Neuronal stem cell (in vitro differentiated cells): ENCODE measurements around the gene NOP14.

Experiments
- DNase-seq: peaks from one replicate; pipeline ENCODE4 v3.0.0-alpha.2; 2013; ENCODE audit warnings: low spot score
- H2AFZ ChIP-seq: one replicate; pipeline ENCODE4 v1.6.1; 2013; ENCODE audit warnings: mild to moderate bottlenecking, low read length, inconsistent platforms
- H2AK5ac ChIP-seq: 2 replicates; pipeline ENCODE4 v1.6.1; 2013; ENCODE audit warnings: low read depth, mild to moderate bottlenecking, inconsistent platforms, low read length, moderate library complexity, mixed read lengths
- H2BK120ac ChIP-seq: 2 replicates; pipeline ENCODE4 v1.6.1; 2013; ENCODE audit warnings: low read depth, mild to moderate bottlenecking, inconsistent platforms, low read length, moderate library complexity, mixed read lengths
- H2BK12ac ChIP-seq: one replicate; pipeline ENCODE4 v1.6.1; 2013; ENCODE audit warnings: low read length, inconsistent platforms
- H2BK15ac ChIP-seq: 2 replicates; pipeline ENCODE4 v1.6.1; 2013; ENCODE audit warnings: mild to moderate bottlenecking, low read length, inconsistent platforms, mixed read lengths
- H2BK5ac ChIP-seq: one replicate; pipeline ENCODE4 v1.6.1; 2013; ENCODE audit warnings: inconsistent platforms, mild to moderate bottlenecking, low read length, moderate library complexity
- H3K14ac ChIP-seq: one replicate; pipeline ENCODE4 v1.6.1; 2013; ENCODE audit warnings: low read length, inconsistent platforms
- H3K18ac ChIP-seq: 2 replicates; pipeline ENCODE4 v1.6.1; 2013; ENCODE audit warnings: low read length, inconsistent platforms
- H3K23ac ChIP-seq: 2 replicates; pipeline ENCODE4 v1.6.1; 2013; ENCODE audit warnings: low read depth, mild to moderate bottlenecking, mixed read lengths, low read length, inconsistent platforms; ENCODE audit not compliant: poor library complexity
- H3K27ac ChIP-seq: replicated peaks from 3 replicates; pipeline ENCODE4 v1.5.1; 2013; ENCODE audit warnings: low read length, inconsistent platforms
- H3K27me3 ChIP-seq, 3 experiments: 2 replicates each; pipeline ENCODE4 v1.6.1; 2013; ENCODE audit warnings: low read length in 3 of 3, mild to moderate bottlenecking in 2 of 3, inconsistent platforms in 1 of 3, low read depth in 1 of 3, mixed read lengths in 1 of 3, moderate library complexity in 1 of 3; ENCODE audit not compliant: control insufficient read depth in 3 of 3, insufficient read depth in 3 of 3
- H3K36me3 ChIP-seq, 2 donors: replicated peaks in 1 of 2; 2 replicates each; pipeline ENCODE4 v1.6.1; 2013; ENCODE audit warnings: low read length in 2 of 2; ENCODE audit not compliant: control insufficient read depth in 2 of 2, insufficient read depth in 2 of 2
- H3K4ac ChIP-seq: 2 replicates; pipeline ENCODE4 v1.6.1; 2013; ENCODE audit warnings: inconsistent platforms, mild to moderate bottlenecking, low read length, moderate library complexity
- H3K4me1 ChIP-seq, 2 donors: 1 replicate in 1 of 2; 2 replicates in 1 of 2; pipeline ENCODE4 v1.6.1; 2013; ENCODE audit warnings: low read length in 2 of 2, low read depth in 1 of 2; ENCODE audit not compliant: control insufficient read depth in 2 of 2, insufficient read depth in 1 of 2
- H3K4me2 ChIP-seq: one replicate; pipeline ENCODE4 v1.6.1; 2013; ENCODE audit warnings: mild to moderate bottlenecking, low read length, inconsistent platforms; ENCODE audit not compliant: insufficient read depth, poor library complexity, severe bottlenecking
- H3K4me3 ChIP-seq, 2 donors: 2 replicates each; pipeline ENCODE4 v1.5.1; 2013; ENCODE audit warnings: low read length in 2 of 2, mild to moderate bottlenecking in 2 of 2, inconsistent platforms in 1 of 2, moderate library complexity in 1 of 2
- H3K79me1 ChIP-seq: one replicate; pipeline ENCODE4 v1.6.1; 2013; ENCODE audit warnings: low read depth, mild to moderate bottlenecking, inconsistent platforms, low read length, moderate library complexity
- H3K9ac ChIP-seq: one replicate; pipeline ENCODE4 v1.6.1; 2013; ENCODE audit warnings: mild to moderate bottlenecking, low read depth, low read length, inconsistent platforms; ENCODE audit not compliant: poor library complexity
- H3K9me3 ChIP-seq, 2 donors: replicated peaks in 1 of 2; 2 replicates each; pipeline versions ENCODE3 to v1.6.1; 2013; ENCODE audit warnings: low read length in 2 of 2, mild to moderate bottlenecking in 2 of 2, inconsistent platforms in 1 of 2, low read depth in 1 of 2, mixed read lengths in 1 of 2, moderate library complexity in 1 of 2; ENCODE audit not compliant: control insufficient read depth in 2 of 2, insufficient read depth in 1 of 2
- H4K8ac ChIP-seq: one replicate; pipeline ENCODE4 v1.6.1; 2013; ENCODE audit warnings: low read depth, mild to moderate bottlenecking, inconsistent platforms, low read length, moderate library complexity
- H4K91ac ChIP-seq: one replicate; pipeline ENCODE4 v1.6.1; 2013; ENCODE audit warnings: low read length, low read depth, mild to moderate bottlenecking, inconsistent platforms; ENCODE audit not compliant: poor library complexity
- WGBS, 2 donors: extraction: QIAGEN DNeasy Blood & Tissue Kit; methylation state at CpG; one replicate each; pipeline ENCODE4 v1.1.7; 2013; ENCODE audit warnings: missing lambda C conversion rate in 2 of 2, mixed read lengths in 1 of 2; ENCODE audit not compliant: insufficient read length in 2 of 2, insufficient replicate concordance in 1 of 2; ENCODE audit errors: extremely low coverage in 2 of 2; 5-methylcytosine and 5-hydroxymethylcytosine counted together

The NOP14 gene

DNA sequence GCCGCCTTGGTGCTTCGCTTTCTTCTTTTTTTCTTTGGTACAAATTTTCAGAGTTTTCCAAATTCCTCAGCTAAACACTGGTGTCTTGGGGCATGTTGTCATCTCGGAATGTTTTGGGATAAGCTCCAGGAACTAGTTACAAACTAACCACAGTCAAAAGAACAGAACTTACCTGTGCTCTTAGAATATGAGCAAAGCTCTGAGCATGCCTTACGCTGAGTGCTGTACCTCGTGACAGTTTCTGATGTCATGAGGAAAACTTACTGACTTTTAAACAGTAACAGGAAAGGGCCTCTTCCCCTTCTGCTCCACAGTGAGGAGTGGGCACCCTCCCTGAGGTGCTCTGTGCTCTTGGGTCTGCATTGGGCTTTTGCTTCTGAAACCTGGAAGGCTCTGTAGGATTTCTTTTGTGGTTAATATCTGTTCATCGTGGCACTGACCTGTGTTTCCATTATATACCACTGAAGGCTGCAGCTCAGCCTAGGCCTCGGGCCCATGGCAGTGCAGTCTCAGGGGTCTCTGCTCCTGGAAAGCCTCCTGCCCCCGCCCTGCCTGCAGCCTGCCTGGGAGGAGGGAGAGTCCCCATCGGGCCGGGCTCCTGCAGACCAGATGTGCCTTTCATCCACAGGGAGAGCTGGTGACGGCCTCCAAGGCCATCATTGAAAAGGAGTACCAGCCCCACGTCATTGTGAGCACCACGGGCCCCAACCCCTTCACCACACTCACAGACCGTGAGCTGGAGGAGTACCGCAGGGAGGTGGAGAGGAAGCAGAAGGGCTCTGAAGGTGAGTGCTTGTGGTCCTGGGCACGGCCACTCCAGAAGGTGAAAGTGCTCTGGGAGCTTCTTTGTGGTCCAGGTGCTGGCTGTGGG is 48.7 kb downstream of the NOP14 start:
- Histone ChIP-seq H4K91ac (no peak overlapping the region), H3K18ac (no peak overlapping the region), H2BK15ac (no peak overlapping the region), H3K79me1 (no peaks in the 10 kb centered on the region), H2BK120ac (no peak overlapping the region), H3K27me3 (no peaks in the 10 kb centered on the region), H3K4ac (no peak overlapping the region), H2AFZ (no peak overlapping the region), H2BK5ac (no peak overlapping the region), H2AK5ac (no peak overlapping the region), H3K36me3 (peaks cover 35 to 79% of the 10 kb centered on the region in 2 donors), H3K9me3 (peaks cover 2 to 5% of the 10 kb centered on the region in 2 donors), H3K9ac (no peak overlapping the region), H3K4me3 (no peak overlapping the region), H2BK12ac (no peak overlapping the region), H4K8ac (peak overlapping the region; percentile 17), H3K23ac (peak overlapping the region; percentile 55), H3K14ac (no peak overlapping the region), H3K4me1 (no peaks in the 10 kb centered on the region), H3K4me2 (no peak overlapping the region), H3K27ac (no peak overlapping the region)
- DNase-seq: no peak
- no CpG with 5 or more reads among the region's 16 CpGs for WGBS, 2 donors

DNA sequence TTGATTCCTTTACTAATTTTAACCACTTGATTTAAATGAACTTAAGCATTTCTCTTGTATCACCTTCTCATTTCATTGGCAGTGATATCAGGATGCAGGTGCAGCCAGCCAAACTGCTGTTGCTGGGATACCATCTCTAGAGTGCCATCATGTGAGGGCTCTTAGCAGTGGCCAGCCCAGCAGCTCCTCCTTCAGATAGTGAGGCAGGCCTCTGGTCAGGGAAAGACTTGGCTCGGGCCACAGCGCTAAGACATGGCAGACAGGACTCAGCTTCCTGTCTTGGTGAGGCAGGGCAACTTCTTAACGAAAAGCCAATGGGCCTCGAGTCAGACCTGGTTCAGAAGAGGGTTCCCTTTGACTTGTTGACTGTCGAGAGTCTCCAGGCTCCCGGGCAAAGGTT is 50.0 kb downstream of the NOP14 start:
- peaks cover 46 to 87% of the 10 kb centered on the region in 2 donors for H3K36me3 ChIP-seq
- H3K27ac ChIP-seq: no peak overlapping the region
- no peak overlapping the region for H3K4ac ChIP-seq
- H4K8ac ChIP-seq: no peak overlapping the region
- no peak overlapping the region for H2BK15ac ChIP-seq
- no peak overlapping the region for H2BK120ac ChIP-seq
- no peaks in the 10 kb centered on the region for H3K79me1 ChIP-seq
- H2AFZ ChIP-seq: no peak overlapping the region
- no peaks in the 10 kb centered on the region for H3K4me1 ChIP-seq
- H3K23ac ChIP-seq: peak overlapping the region; percentile 35
- H3K9ac ChIP-seq: no peak overlapping the region
- no CpG with 5 or more reads among the region's 6 CpGs for WGBS, 2 donors
- H2BK12ac ChIP-seq: no peak overlapping the region
- H3K4me2 ChIP-seq: no peak overlapping the region
- H2BK5ac ChIP-seq: peak overlapping the region; percentile 6
- H3K18ac ChIP-seq: no peak overlapping the region
- no peak overlapping the region for H4K91ac ChIP-seq
- peaks cover 3 to 4% of the 10 kb centered on the region in 2 donors for H3K9me3 ChIP-seq
- H2AK5ac ChIP-seq: no peak overlapping the region
- DNase-seq: no peak
- no peak overlapping the region for H3K14ac ChIP-seq
- H3K27me3 ChIP-seq: no peaks in the 10 kb centered on the region
- H3K4me3 ChIP-seq: no peak overlapping the region

DNA sequence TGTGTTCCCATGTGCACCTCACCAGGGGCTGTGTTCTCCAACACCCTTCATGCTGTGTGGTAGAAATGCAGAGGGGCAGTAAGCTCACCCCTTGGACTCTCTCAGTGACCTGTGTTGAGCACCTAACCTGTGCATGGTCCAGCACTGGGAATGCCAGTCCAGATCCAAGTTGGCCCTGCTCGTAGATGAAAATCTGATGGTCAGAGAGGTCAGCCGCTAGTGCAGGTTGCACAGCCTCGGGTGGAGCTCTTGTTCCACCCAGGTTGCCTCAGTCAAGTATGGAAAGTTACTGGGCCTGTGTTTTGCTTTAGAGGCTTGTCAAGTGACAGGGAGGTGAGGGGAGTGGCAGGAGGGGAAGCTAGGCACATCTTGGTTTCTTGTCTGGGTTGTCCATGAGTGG is 51.3 kb downstream of the NOP14 start:
- Histone ChIP-seq H3K14ac (no peak overlapping the region), H4K91ac (no peak overlapping the region), H2AFZ (no peak overlapping the region), H2AK5ac (no peak overlapping the region), H2BK5ac (no peak overlapping the region), H3K79me1 (no peaks in the 10 kb centered on the region), H3K4me2 (no peak overlapping the region), H3K4me3 (no peak overlapping the region), H3K23ac (peak overlapping the region; percentile 70), H2BK120ac (no peak overlapping the region), H3K9ac (no peak overlapping the region), H3K4me1 (no peaks in the 10 kb centered on the region), H3K9me3 (peaks cover 0 to 4% of the 10 kb centered on the region in 2 donors), H3K36me3 (peaks cover 54 to 94% of the 10 kb centered on the region in 2 donors), H3K18ac (no peak overlapping the region), H3K27ac (no peak overlapping the region), H3K27me3 (no peaks in the 10 kb centered on the region), H4K8ac (no peak overlapping the region), H2BK12ac (no peak overlapping the region), H3K4ac (no peak overlapping the region), H2BK15ac (no peak overlapping the region)
- no CpG with 5 or more reads among the region's 3 CpGs for WGBS, 2 donors
- no peak for DNase-seq

DNA sequence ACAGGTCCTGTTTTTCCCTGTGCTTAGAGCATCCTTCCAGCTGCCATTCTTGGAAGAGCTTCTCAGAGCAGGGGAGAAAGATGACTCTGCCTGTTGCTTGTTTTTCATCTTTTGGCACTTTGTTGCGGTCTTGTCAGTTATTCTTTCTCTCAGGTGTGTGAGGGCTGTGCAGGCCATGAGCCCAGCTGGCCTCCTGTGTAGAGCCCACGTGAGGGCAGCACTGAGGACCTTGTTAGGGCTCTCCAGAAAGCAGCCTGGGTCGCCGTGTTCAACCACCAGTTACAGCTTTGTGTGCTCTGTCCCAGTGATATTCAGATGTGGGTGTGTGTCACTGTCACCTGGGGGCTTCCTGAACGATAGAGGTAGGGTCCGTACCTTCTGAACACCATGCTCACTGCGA is 52.8 kb downstream of the NOP14 start:
- Histone ChIP-seq H3K36me3 (peaks cover 52 to 96% of the 10 kb centered on the region in 2 donors), H3K79me1 (no peaks in the 10 kb centered on the region), H3K23ac (no peak overlapping the region), H3K18ac (no peak overlapping the region), H2AFZ (no peak overlapping the region), H3K4me3 (no peak overlapping the region), H2BK12ac (no peak overlapping the region), H3K27ac (no peak overlapping the region), H3K14ac (no peak overlapping the region), H3K4me2 (no peak overlapping the region), H3K4ac (no peak overlapping the region), H2AK5ac (no peak overlapping the region), H3K9ac (no peak overlapping the region), H2BK15ac (no peak overlapping the region), H4K91ac (no peak overlapping the region), H3K27me3 (no peaks in the 10 kb centered on the region), H2BK5ac (no peak overlapping the region), H3K9me3 (peaks cover 0 to 2% of the 10 kb centered on the region in 2 donors), H2BK120ac (no peak overlapping the region), H3K4me1 (no peaks in the 10 kb centered on the region), H4K8ac (no peak overlapping the region)
- no CpG with 5 or more reads among the region's 7 CpGs for WGBS, 2 donors
- DNase-seq: no peak
